Measurements from ENCODE around the gene SLC36A1.
"Not testable (repeated sequence)": the region's sequence is repeated elsewhere in the genome, so short reads cannot be mapped to it uniquely, and the experiment has no call there.

The SLC36A1 gene

GRCh38 chr5:151417712-151418111, 29.7 kb upstream of the SLC36A1 start:
- DNase-seq (ENCODE audit: low spot score): no peak
- TF ChIP-seq CTCF (IDR thresholded peaks at IDR 0.05; ENCODE audit: extremely low read depth, insufficient read depth, missing control alignments): no peak
- in situ Hi-C loops (cut with MboI; ENCODE audit: low pct_unique_long_range_greater_than_20kb, low sequenced_read_pairs, unreplicated experiment): no loop called here

- no peak for TF ChIP-seq CTCF (IDR thresholded peaks at IDR 0.05; ENCODE audit: extremely low read depth, insufficient read depth, missing control alignments)
- in situ Hi-C loops (cut with MboI; ENCODE audit: low pct_unique_long_range_greater_than_20kb, low sequenced_read_pairs, unreplicated experiment): no loop called here
- DNase-seq (ENCODE audit: low spot score): no peak
Observed at GRCh38 chr5:151420127-151420526, 27.3 kb upstream of the SLC36A1 start.

- in situ Hi-C loops (cut with MboI; ENCODE audit: low pct_unique_long_range_greater_than_20kb, low sequenced_read_pairs, unreplicated experiment): no loop called here
- DNase-seq (ENCODE audit: low spot score): no peak
- no peak for TF ChIP-seq CTCF (IDR thresholded peaks at IDR 0.05; ENCODE audit: extremely low read depth, insufficient read depth, missing control alignments)
Observed at GRCh38 chr5:151424892-151425523, 22.4 kb upstream of the SLC36A1 start.

GRCh38 chr5:151426347-151426746, 21.1 kb upstream of the SLC36A1 start:
- in situ Hi-C loops (cut with MboI; ENCODE audit: low pct_unique_long_range_greater_than_20kb, low sequenced_read_pairs, unreplicated experiment); DNase-seq (ENCODE audit: low spot score): not testable (repeated sequence)

GRCh38 chr5:151427258-151427657, 20.1 kb upstream of the SLC36A1 start:
- TF ChIP-seq CTCF (IDR thresholded peaks at IDR 0.05; ENCODE audit: extremely low read depth, insufficient read depth, missing control alignments): peak; percentile 50
- in situ Hi-C loops (cut with MboI; ENCODE audit: low pct_unique_long_range_greater_than_20kb, low sequenced_read_pairs, unreplicated experiment): no loop called here
- peak; percentile 79 for DNase-seq (ENCODE audit: low spot score)

- no peak for TF ChIP-seq CTCF (IDR thresholded peaks at IDR 0.05; ENCODE audit: extremely low read depth, insufficient read depth, missing control alignments)
- in situ Hi-C loops (cut with MboI; ENCODE audit: low pct_unique_long_range_greater_than_20kb, low sequenced_read_pairs, unreplicated experiment): loop anchor here (10.0 kb wide), 1 partner anchor 224 kb away; no protein-coding TSS in a partner anchor
- DNase-seq (ENCODE audit: low spot score): no peak
Observed at GRCh38 chr5:151430731-151431130, 16.7 kb upstream of the SLC36A1 start.

- TF ChIP-seq CTCF (IDR thresholded peaks at IDR 0.05; ENCODE audit: extremely low read depth, insufficient read depth, missing control alignments): no peak
- in situ Hi-C loops (cut with MboI; ENCODE audit: low pct_unique_long_range_greater_than_20kb, low sequenced_read_pairs, unreplicated experiment): loop anchor here (10.0 kb wide), 1 partner anchor 223 kb away; no protein-coding TSS in a partner anchor
- no peak for DNase-seq (ENCODE audit: low spot score)
Observed at GRCh38 chr5:151431666-151432065, 15.7 kb upstream of the SLC36A1 start.

Measured in GM13977 (cell line).